Measurements from ENCODE around the gene RP9.
A peak's percentile ranks its signal among the peaks of the same experiment; 100 is the strongest.

RP9 gene

GRCh38 chr7:33050535-33051318, 58.5 kb downstream of the RP9 start:
- DNase-seq (ENCODE audit: low spot score), result peak; percentile 19
- TF ChIP-seq CTCF (IDR thresholded peaks at IDR 0.05; ENCODE audit: extremely low read depth, insufficient read depth, missing control alignments), result peak; percentile 51
- in situ Hi-C loops (cut with MboI; ENCODE audit: low pct_unique_long_range_greater_than_20kb, low sequenced_read_pairs, unreplicated experiment), result no loop called here

GRCh38 chr7:33048704-33049103, 60.5 kb downstream of the RP9 start:
- no peak for TF ChIP-seq CTCF (IDR thresholded peaks at IDR 0.05; ENCODE audit: extremely low read depth, insufficient read depth, missing control alignments)
- in situ Hi-C loops (cut with MboI; ENCODE audit: low pct_unique_long_range_greater_than_20kb, low sequenced_read_pairs, unreplicated experiment), result no loop called here
- DNase-seq (ENCODE audit: low spot score), result no peak

DNA sequence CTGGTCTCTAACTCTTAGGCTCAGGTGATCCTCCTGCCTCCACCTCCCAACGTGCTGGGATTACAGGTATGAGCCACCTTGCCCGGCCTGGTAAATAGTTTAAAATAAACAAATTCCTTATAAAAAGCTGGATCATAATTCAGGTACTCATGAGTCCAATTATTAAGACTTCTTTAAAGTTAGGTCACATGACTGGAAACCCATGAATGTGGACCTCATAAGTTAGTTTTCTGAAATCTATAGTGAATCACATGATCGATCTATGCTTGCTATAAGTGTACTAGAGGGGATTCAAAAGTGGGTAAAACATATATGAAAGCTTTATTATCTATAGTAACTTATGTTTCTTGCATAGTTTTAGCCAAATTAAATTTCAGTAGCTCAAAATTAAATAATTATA, 60.9 kb downstream of the RP9 start:
- TF ChIP-seq CTCF (IDR thresholded peaks at IDR 0.05; ENCODE audit: extremely low read depth, insufficient read depth, missing control alignments), result no peak
- DNase-seq (ENCODE audit: low spot score), result no peak
- in situ Hi-C loops (cut with MboI; ENCODE audit: low pct_unique_long_range_greater_than_20kb, low sequenced_read_pairs, unreplicated experiment), result no loop called here

GRCh38 chr7:33044986-33045385, 64.2 kb downstream of the RP9 start:
- in situ Hi-C loops (cut with MboI; ENCODE audit: low pct_unique_long_range_greater_than_20kb, low sequenced_read_pairs, unreplicated experiment), result no loop called here
- TF ChIP-seq CTCF (IDR thresholded peaks at IDR 0.05; ENCODE audit: extremely low read depth, insufficient read depth, missing control alignments), result no peak
- DNase-seq (ENCODE audit: low spot score), result peak; percentile 16

Data from GM13977 (cell line).